ENCODE data around the gene IRF1.

The IRF1 gene

DNA sequence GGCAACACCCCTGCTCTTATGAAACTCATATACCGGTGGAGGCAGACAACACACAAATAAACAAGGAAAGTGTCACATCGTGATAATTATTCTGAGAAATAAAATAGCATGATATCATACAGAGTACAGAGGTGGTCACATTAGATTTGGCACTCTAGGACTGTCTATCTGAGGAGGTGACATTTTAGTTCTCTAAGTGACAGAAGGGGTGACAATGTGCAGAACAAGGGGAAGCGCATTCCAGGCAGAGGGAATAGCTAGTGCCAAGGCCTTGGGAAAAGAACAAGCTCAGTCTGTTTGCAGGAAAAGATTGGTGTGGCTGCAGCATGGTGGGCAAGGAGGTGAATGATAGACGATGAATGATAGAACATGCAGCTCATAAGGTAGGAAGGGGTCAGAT is 12.7 kb upstream of the IRF1 start:
- Histone ChIP-seq H3K9me3 (replicated peaks in 1 of 11) (no peaks in the 10 kb centered on the region), H4K20me1 (no peaks in the 10 kb centered on the region), H3K4me2 (no peak overlapping the region), H3K9ac (no peak overlapping the region), H3K36me3 (no peaks in the 10 kb centered on the region), H3K4me3 (no peak overlapping the region), H3K27ac (no peak overlapping the region), H3K4me1 (peaks cover 24 to 51% (median 45%) of the 10 kb centered on the region in 10 experiments), H3K27me3 (no peaks in the 10 kb centered on the region)
- TF ChIP-seq Cebpa-rat (IDR thresholded peaks at IDR 0.05): no peak

GRCh38 chr5:132501961-132502931 is 11.7 kb upstream of the IRF1 start:
- TF ChIP-seq Cebpa-rat (IDR thresholded peaks at IDR 0.05): no peak

DNA sequence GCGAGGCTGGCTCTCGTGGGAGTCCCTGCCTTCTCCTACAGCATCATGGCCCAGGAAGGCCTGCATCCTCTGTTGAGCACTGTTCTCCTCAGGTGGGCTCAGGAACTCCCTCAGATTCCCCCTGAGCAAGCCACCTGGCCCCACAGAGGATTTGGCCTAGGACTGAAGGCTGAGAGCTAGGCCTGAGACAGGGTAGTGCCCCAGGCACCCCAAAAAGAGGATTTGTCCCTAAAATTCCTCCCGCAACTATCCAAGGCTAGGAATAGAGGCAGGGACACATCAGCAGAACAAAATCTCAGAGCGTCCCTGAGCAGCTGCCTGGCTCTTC is 11.0 kb upstream of the IRF1 start:
- peaks cover 26 to 67% (median 59%) of the 10 kb centered on the region in 10 experiments for H3K4me1 ChIP-seq
- no peaks in the 10 kb centered on the region for H4K20me1 ChIP-seq
- H3K27me3 ChIP-seq: no peaks in the 10 kb centered on the region
- peak overlapping the region in 10 of 11 experiments; percentile 10 to 66 (median 43); a peak in 16 of 22 replicates for H3K9ac ChIP-seq
- H3K27ac ChIP-seq: peak overlapping the region in 9 of 11 experiments; percentile 48 to 75 (median 60); a peak in 17 of 22 replicates
- peak overlapping the region; percentile 50 to 93 (median 78) for H3K4me2 ChIP-seq
- no peaks in the 10 kb centered on the region for H3K9me3 ChIP-seq (replicated peaks in 1 of 11)
- no peak for TF ChIP-seq Cebpa-rat (IDR thresholded peaks at IDR 0.05)
- no peak overlapping the region for H3K4me3 ChIP-seq
- H3K36me3 ChIP-seq: no peaks in the 10 kb centered on the region

More at GRCh38 chr5:132501961-132502931, 11.7 kb upstream of the IRF1 start:
- no peak overlapping the region for H3K4me3 ChIP-seq
- H3K9me3 ChIP-seq (replicated peaks in 1 of 11): no peaks in the 10 kb centered on the region
- peak overlapping the region in 10 of 11 experiments; percentile 66 to 93 (median 78); a peak in 18 of 22 replicates for H3K4me2 ChIP-seq
- no peaks in the 10 kb centered on the region for H3K36me3 ChIP-seq
- H3K9ac ChIP-seq: peak overlapping the region in 9 of 11 experiments; percentile 10 to 66 (median 44); a peak in 15 of 22 replicates
- H3K4me1 ChIP-seq: peaks cover 29 to 61% (median 55%) of the 10 kb centered on the region in 10 experiments
- H4K20me1 ChIP-seq: no peaks in the 10 kb centered on the region
- peak overlapping the region in 8 of 11 experiments; percentile 50 to 75 (median 60); a peak in 17 of 22 replicates for H3K27ac ChIP-seq
- no peaks in the 10 kb centered on the region for H3K27me3 ChIP-seq

GRCh38 chr5:132500931-132501628 is 10.5 kb upstream of the IRF1 start:
- peak overlapping the region in 10 of 11 experiments; percentile 31 to 75 (median 58); a peak in 20 of 22 replicates for H3K27ac ChIP-seq
- H3K4me2 ChIP-seq: peak overlapping the region; percentile 50 to 93 (median 78)
- H3K9me3 ChIP-seq (replicated peaks in 1 of 11): no peaks in the 10 kb centered on the region
- H3K4me3 ChIP-seq: no peak overlapping the region
- H3K4me1 ChIP-seq: peaks cover 21 to 70% (median 59%) of the 10 kb centered on the region in 10 experiments
- H3K27me3 ChIP-seq: no peaks in the 10 kb centered on the region
- H3K36me3 ChIP-seq: no peaks in the 10 kb centered on the region
- no peak for TF ChIP-seq Cebpa-rat (IDR thresholded peaks at IDR 0.05)
- no peaks in the 10 kb centered on the region for H4K20me1 ChIP-seq
- peak overlapping the region in 10 of 11 experiments; percentile 29 to 66 (median 43); a peak in 17 of 22 replicates for H3K9ac ChIP-seq

GRCh38 chr5:132500244-132500930 is 9.8 kb upstream of the IRF1 start:
- H3K36me3 ChIP-seq: no peaks in the 10 kb centered on the region
- H3K4me3 ChIP-seq: no peak overlapping the region
- H4K20me1 ChIP-seq: no peaks in the 10 kb centered on the region
- peak overlapping the region; percentile 50 to 93 (median 78) for H3K4me2 ChIP-seq
- peak overlapping the region in 8 of 11 experiments; percentile 7 to 66 (median 43); a peak in 9 of 22 replicates for H3K9ac ChIP-seq
- no peaks in the 10 kb centered on the region for H3K27me3 ChIP-seq
- H3K27ac ChIP-seq: peak overlapping the region in 10 of 11 experiments; percentile 31 to 75 (median 58); a peak in 20 of 22 replicates
- TF ChIP-seq Cebpa-rat (IDR thresholded peaks at IDR 0.05): no peak
- H3K9me3 ChIP-seq (replicated peaks in 1 of 11): no peaks in the 10 kb centered on the region
- H3K4me1 ChIP-seq: peaks cover 23 to 69% (median 62%) of the 10 kb centered on the region in 10 experiments

GRCh38 chr5:132499440-132500243 is 9.1 kb upstream of the IRF1 start:
- no peak for TF ChIP-seq Cebpa-rat (IDR thresholded peaks at IDR 0.05)
- H3K9me3 ChIP-seq (replicated peaks in 1 of 11): no peaks in the 10 kb centered on the region
- peak overlapping the region in 9 of 11 experiments; percentile 31 to 75 (median 60); a peak in 13 of 22 replicates for H3K27ac ChIP-seq
- peak overlapping the region in 3 of 11 experiments; percentile 32 to 66 (median 61); a peak in 3 of 22 replicates for H3K9ac ChIP-seq
- H4K20me1 ChIP-seq: no peaks in the 10 kb centered on the region
- no peaks in the 10 kb centered on the region for H3K36me3 ChIP-seq
- no peak overlapping the region for H3K4me3 ChIP-seq
- peaks cover 31 to 76% (median 69%) of the 10 kb centered on the region in 10 experiments for H3K4me1 ChIP-seq
- peak overlapping the region in 9 of 11 experiments; percentile 74 to 97 (median 87); a peak in 17 of 22 replicates for H3K4me2 ChIP-seq
- no peaks in the 10 kb centered on the region for H3K27me3 ChIP-seq

- no peaks in the 10 kb centered on the region for H3K27me3 ChIP-seq
- H3K27ac ChIP-seq: peak overlapping the region in 4 of 11 experiments; percentile 79 to 89 (median 86); a peak in 5 of 22 replicates
- no peaks in the 10 kb centered on the region for H3K36me3 ChIP-seq
- H3K4me3 ChIP-seq: no peak overlapping the region
- H3K4me2 ChIP-seq: peak overlapping the region in 8 of 11 experiments; percentile 79 to 97 (median 90); a peak in 15 of 22 replicates
- peaks cover 39 to 85% (median 78%) of the 10 kb centered on the region in 10 experiments for H3K4me1 ChIP-seq
- no peaks in the 10 kb centered on the region for H4K20me1 ChIP-seq
- no peak overlapping the region for H3K9ac ChIP-seq
- H3K9me3 ChIP-seq (replicated peaks in 1 of 11): no peaks in the 10 kb centered on the region
- no peak for TF ChIP-seq Cebpa-rat (IDR thresholded peaks at IDR 0.05)
These were observed 8.2 kb upstream of the IRF1 start for GRCh38 chr5:132498686-132499271.

All from BLaER1 treated with 17β-estradiol and CSF1 and Interleukin-3, amounts not matched to agents 10 nM and 100 nM (cell line).